GM18499 (cell line): ENCODE results near the gene CEACAM21.

ENCODE experiments used
- ATAC-seq: cut with Tn5 transposase; IDR thresholded peaks from one replicate; pipeline ENCODE4 v1.9.1; 2021; ENCODE audit warnings: moderate number of reproducible peaks; ENCODE audit not compliant: insufficient read depth, unreplicated experiment

The CEACAM21 gene

GRCh38 chr19:41575998-41576397, at the start of gene CEACAM21:
TSS of gene CEACAM21 (plus strand) at chr19:41576166. CDS start at chr19:41576275, 109 bp downstream.
- no peak for ATAC-seq

DNA sequence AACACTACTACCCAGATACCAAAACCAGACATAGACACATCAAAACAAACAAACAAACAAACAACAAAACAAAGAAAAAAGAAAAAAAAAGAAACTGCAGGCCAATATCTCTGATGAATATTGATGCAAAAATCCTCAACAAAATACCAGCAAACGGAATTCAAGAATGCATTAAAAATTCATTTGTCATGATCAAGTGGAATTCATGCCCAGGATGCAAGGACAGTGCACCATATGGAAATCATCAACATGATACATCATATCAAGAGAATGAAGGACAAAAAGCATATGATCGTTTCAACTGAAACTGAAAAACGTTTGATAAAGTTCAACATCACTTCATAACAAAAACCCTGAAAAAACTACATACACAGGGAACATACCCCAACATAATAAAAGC, 48.9 kb upstream of the CEACAM21 start:
- ATAC-seq, result no peak

- no peak for ATAC-seq
These were observed 47.9 kb upstream of the CEACAM21 start for GRCh38 chr19:41528106-41528505.

DNA sequence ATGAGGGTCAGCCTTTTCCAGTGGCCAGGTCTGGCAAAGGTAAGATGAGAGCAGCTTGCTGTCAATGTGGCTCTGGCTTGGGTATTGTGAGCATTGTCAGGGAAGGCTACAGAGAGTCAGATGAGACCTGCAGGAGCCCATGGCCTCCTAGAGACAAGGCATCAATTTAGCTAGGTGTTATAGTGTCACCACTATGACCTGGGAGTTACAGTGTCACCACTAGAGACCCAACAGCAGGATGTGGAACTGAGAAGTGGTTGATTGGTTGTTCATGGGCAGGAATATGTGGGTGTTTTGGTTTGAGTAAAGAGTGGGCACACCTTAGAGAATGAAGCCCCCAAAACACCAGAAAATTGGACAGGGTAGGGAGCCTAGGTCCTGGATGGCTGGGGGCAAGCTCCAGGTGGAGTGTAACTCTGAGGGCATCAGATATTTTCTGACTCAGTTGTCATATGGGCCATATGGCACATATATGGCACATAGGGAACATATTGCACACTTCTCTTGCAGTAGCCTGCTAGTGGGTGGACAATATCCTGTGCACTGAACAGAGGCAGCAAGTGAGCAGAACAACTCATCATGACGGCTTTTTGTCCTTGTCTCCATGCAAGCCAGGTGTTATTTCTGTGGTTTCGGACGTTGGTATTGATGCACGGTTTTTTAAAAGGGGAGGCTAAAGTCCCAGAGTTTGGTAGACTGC, 46.3 kb upstream of the CEACAM21 start:
- no peak for ATAC-seq

DNA sequence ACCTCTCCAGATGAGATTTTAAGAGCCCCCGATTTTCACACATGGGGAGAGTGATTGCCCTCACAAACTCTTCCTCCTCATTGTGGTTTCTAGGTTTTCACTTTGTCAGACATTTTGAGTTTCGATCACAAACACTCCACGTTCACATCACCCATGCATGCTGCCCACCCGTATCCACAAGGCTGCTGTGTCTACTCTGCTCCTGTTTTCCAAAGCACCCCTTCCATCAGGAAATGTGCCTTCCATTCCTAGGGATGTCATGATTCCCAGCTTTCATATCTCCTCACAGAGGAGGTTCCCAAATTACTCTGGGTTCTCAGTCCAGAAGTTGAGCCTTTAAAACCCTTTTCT, 45.8 kb upstream of the CEACAM21 start:
- no peak for ATAC-seq

DNA sequence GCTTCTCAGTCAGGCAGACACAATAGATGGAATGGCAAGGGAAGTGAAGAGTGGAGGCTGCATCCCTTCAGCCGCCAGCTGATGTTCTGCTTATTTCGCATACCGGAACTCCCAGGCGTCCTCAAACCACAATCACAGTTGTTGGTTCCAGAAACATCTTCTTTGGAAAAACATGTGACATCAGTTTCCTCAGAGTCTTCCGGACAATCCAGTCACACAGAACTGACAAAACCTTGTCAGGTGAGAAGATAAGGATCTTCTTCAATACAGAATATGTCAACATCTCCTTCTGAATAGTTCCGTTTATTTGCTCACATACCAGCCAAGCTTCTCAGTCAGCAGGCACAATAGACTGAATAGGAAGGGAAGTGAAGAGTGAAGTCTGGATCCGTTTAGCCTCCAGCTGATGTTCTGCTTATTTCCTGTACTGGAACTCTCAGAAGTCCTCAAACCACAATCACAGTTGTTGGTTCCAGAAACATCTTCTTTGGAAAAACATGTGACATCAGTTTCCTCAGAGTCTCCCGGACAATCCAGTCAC, 45.1 kb upstream of the CEACAM21 start:
- no peak for ATAC-seq

DNA sequence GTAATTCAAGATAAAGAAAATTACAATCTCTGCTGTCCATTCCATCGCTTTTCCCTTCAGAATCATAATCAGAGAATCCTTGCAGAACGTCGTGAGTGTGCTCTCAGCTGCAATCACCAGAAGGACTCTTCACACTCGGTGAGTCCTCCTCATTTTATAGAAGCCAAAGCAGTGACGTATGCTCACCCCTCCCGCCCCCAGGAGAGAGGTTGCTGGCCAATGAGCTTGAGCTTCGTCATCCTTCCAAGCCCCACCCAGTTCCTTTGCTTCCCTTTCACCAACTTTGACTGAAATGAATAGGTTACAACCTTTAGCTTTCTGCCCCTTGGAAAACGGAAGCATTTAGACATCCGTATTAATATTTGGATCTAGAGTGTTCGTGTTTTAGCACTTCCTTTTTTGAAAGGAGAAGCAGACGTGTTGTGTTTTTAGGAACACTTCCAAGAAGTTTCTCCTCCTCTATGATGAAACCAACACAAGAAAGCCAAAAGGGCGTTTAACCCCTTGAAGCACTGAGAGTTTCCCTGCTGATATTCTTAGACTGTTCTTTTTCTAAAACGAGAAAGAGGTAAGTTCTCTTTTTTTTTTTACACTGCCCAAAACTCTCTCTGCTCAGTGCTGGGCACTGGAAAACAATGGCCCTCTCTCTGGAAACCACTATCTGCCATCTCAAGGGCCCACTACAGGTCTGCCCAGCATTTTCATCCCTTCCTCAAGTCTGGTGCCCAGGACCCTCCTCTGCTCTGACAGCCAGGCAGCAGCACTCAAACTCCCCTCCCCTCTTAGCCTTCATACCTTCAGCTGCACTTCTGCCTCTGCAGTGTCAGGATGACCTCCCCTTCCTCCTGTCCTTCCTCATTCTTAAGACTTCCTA, 44.3 kb upstream of the CEACAM21 start:
- no peak for ATAC-seq

DNA sequence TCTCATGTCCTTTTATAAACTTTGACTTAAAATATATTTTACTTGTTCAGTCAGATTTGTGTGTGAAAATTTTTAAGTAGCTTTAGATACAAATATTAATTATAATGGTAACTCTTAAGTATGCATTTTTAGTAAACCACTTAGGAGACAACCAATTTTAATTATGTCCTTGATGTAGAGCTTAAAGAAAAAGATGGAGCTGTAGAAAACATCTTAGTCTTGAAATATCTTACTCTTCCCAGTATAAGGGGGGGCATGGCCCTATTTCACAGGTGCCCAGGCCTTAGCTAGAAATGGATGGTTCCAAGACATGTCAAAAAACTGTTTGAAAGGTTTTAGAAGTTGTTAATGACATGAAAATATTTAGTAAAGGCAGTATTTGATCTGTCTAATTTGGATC, 43.4 kb upstream of the CEACAM21 start:
- no peak for ATAC-seq

GRCh38 chr19:41533671-41534215, 42.2 kb upstream of the CEACAM21 start:
- no peak for ATAC-seq

GRCh38 chr19:41535029-41535622, 40.8 kb upstream of the CEACAM21 start:
- ATAC-seq, result peak; percentile 58

GRCh38 chr19:41537789-41538188, 38.2 kb upstream of the CEACAM21 start:
- ATAC-seq, result no peak

DNA sequence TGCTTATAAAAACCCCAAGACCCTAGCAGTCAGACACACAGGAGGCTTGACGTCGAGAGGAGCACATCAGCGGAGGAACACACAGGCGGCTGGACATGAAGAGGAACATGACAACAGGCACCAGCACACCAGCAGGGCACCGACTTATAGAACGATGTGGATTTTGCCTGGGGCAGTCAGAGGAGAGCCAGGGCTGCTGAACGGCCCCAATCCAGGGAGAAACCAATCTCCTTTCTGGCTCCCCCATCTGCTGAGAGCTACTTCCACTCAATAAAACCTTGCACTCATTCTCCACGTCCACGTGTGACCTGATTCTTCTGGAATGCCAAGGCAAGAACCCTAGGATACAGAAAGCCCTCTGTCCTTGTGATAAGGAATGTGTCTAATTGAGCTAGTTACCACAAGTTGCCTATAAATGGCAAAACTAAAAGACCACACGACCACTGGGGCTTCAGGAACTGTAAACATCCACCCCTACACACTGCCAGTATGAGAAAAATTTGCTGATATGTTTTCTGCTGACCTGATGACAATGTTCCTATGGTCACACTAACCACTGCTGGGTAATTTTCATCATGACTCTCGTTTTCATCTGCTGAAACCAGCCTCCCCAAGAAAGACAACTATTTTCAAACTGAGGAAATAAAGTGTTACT, 35.8 kb upstream of the CEACAM21 start:
- no peak for ATAC-seq

GRCh38 chr19:41541990-41542584, 33.9 kb upstream of the CEACAM21 start:
- ATAC-seq, result no peak

DNA sequence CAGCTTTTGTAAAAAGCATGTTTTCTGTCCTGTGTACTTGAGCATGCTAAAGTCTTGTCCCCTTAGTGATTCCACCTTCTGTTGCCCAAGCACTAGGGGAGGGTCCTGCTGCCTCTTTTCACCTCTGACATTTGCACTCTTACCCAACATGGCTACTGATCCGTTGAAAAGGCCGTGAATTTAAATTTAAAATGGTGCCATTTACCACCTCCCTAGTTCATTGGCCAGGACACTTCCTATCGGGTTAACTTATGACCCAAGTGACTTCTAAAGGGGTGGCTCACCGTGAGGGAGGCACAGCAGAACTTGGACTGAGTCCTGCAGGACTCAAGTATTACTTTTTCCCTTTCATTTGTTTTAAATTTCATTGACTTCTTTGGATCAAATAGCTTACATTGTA, 33.3 kb upstream of the CEACAM21 start:
- no peak for ATAC-seq

DNA sequence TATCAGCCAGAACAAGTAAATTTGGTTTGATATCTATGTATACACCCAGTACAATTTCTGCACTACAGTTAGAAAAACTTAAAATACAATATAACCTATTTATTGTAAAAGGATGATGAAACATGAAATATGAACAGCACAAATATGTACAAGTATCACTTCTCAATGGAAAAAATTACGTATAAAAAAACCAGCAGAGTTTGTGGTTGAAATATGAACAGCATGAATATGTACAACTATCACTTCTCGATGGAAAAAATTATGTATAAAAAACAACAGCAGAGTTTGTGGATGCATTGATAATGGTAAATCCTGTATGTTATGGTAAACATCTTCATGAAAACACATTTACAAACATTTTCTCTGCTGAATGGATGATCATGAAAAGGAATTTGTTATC, 32.4 kb upstream of the CEACAM21 start:
- no peak for ATAC-seq

GRCh38 chr19:41545547-41545946, 30.4 kb upstream of the CEACAM21 start:
- ATAC-seq, result no peak

DNA sequence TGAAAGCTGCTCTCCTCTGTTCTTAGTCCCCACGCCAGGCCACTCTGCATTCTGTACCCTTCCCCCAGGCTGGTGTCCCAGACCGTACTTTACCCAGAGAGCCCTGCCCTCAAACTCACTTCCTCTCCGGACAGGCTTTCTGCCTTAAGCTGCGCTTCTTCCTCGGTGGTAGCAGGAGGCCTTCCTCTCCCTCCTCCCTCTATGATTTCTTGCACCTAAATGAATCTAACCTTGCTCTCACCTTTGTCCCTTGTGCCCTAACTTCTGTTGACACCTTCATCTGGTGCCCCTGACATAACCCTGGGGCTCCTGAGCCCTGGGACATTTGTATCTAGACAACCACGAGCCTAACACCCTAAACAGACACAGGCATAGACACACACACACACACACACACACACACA, 29.6 kb upstream of the CEACAM21 start:
- ATAC-seq, result no peak

DNA sequence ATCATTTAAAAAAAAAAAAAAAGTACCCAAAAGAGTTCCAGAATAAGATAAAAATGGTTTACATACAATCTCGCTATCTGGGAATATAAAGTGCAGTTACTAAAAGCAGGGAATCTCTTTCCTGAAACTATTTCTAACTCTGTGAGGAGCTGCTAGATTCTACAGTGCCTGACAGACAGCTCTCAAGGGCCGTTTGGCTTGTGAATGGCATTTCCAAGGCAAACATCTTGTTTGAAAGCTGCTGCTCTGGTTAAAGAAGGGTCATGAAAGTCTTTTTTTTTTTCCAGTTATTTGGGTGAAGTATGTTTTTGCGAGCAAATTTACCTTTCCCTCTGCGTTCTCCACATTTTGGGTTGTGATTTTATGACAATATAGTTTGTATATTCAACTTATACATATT, 29.0 kb upstream of the CEACAM21 start:
- ATAC-seq, result no peak

- no peak for ATAC-seq
These were observed 28.4 kb upstream of the CEACAM21 start for GRCh38 chr19:41547569-41547968.

- no peak for ATAC-seq
These were observed 27.9 kb upstream of the CEACAM21 start for GRCh38 chr19:41548047-41548446.
